PFSK-1 (cell line): Measurements from ENCODE around the gene WDR45B.

ENCODE experiments used
- FOXP2 ChIP-seq: optimal IDR thresholded peaks from 2 replicates; pipeline ENCODE3; 2011; ENCODE audit warnings: borderline replicate concordance, control low read depth, inconsistent platforms; ENCODE audit not compliant: insufficient read depth; ENCODE audit errors: extremely low read length, extremely low read depth
- POLR2AphosphoS5 ChIP-seq: IDR thresholded peaks from 2 replicates; pipeline ENCODE4 v1.6.1; 2012; ENCODE audit warnings: low read depth, mild to moderate bottlenecking, control low read depth, low read length, moderate library complexity
- REST ChIP-seq, 2 experiments: IDR thresholded peaks; 2 replicates each; pipeline versions ENCODE4 v1.6.1 to v1.8.0; 2011 to 2012; ENCODE audit warnings: low read depth in 2 of 2, low read length in 2 of 2, control low read depth in 1 of 2, inconsistent platforms in 1 of 2, mild to moderate bottlenecking in 1 of 2, moderate library complexity in 1 of 2; ENCODE audit not compliant: insufficient read depth in 1 of 2
- SIN3A ChIP-seq: IDR thresholded peaks from 2 replicates; pipeline ENCODE4 v1.6.1; 2012; ENCODE audit warnings: mild to moderate bottlenecking, low read length, moderate library complexity, borderline replicate concordance; ENCODE audit not compliant: insufficient read depth
- TAF1 ChIP-seq: IDR thresholded peaks from 2 replicates; pipeline ENCODE4 v1.6.1; 2012; ENCODE audit warnings: low read length, control low read depth, borderline replicate concordance; ENCODE audit not compliant: insufficient read depth

The WDR45B gene

GRCh38 chr17:82570277-82570676 lies 78.0 kb downstream of the WDR45B start:
- no peak for TF ChIP-seq REST (IDR thresholded peaks at IDR 0.05; ENCODE audit: insufficient read depth in 1 of 2, low read depth in 2 of 2, low read length in 2 of 2)
- no peak for TF ChIP-seq FOXP2
- no peak for TF ChIP-seq TAF1
- TF ChIP-seq SIN3A = no peak
- no peak for TF ChIP-seq POLR2AphosphoS5

- TF ChIP-seq REST (IDR thresholded peaks at IDR 0.05; ENCODE audit: insufficient read depth in 1 of 2, low read depth in 2 of 2, low read length in 2 of 2) = no peak
- TF ChIP-seq TAF1 = no peak
- TF ChIP-seq FOXP2 = no peak
- TF ChIP-seq POLR2AphosphoS5 = no peak
- no peak for TF ChIP-seq SIN3A
These were observed 78.6 kb downstream of the WDR45B start for GRCh38 chr17:82569621-82570020.

- TF ChIP-seq TAF1 (no peak), SIN3A (no peak), REST (IDR thresholded peaks at IDR 0.05; ENCODE audit: insufficient read depth in 1 of 2, low read depth in 2 of 2, low read length in 2 of 2) (no peak), POLR2AphosphoS5 (no peak), FOXP2 (no peak)
These were observed 79.2 kb downstream of the WDR45B start for GRCh38 chr17:82568997-82569393.

- TF ChIP-seq SIN3A (no peak), REST (IDR thresholded peaks at IDR 0.05; ENCODE audit: insufficient read depth in 1 of 2, low read depth in 2 of 2, low read length in 2 of 2) (no peak), FOXP2 (no peak), POLR2AphosphoS5 (no peak), TAF1 (no peak)
These were observed 81.0 kb downstream of the WDR45B start for GRCh38 chr17:82567286-82567685.
